Retinal pigment epithelial cell (primary cell): ENCODE data around the gene SFRP4.

Source experiments
- DNase-seq: peaks from one replicate; pipeline ENCODE4 v3.0.0-alpha.2; 2010; ENCODE audit warnings: low read depth
- H3K4me3 ChIP-seq: 2 replicates; pipeline ENCODE4 v1.5.1; 2011; ENCODE audit warnings: mild to moderate bottlenecking, low read length, control low read depth, moderate library complexity
- TF ChIP-seq, protein P1 (sequence below): conservative IDR thresholded peaks from 2 replicates; pipeline ENCODE4 v1.5.1; 2011; ENCODE audit warnings: low read depth, low read length, control low read depth, inconsistent platforms

SFRP4 gene

DNA sequence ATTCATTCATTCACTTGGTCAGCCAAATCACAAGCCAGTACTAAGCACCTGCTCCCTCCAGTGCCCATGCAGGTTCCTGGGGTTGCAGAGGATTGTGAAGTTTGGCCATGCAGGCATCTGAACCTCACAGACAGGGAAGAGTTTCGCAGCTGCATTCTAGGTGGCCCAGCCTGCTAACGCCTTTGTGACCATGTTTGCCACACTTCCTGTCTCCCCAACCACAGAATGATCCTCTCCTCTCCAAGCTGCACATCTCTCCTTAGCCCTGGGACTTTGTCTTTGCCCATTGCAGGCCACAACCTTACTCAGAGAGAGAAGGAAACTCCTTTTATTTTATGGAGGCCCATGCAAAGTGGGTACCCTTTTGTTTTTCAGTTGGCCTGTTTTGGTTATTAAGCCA lies 35.6 kb upstream of the SFRP4 start:
- TF ChIP-seq, protein P1, sequence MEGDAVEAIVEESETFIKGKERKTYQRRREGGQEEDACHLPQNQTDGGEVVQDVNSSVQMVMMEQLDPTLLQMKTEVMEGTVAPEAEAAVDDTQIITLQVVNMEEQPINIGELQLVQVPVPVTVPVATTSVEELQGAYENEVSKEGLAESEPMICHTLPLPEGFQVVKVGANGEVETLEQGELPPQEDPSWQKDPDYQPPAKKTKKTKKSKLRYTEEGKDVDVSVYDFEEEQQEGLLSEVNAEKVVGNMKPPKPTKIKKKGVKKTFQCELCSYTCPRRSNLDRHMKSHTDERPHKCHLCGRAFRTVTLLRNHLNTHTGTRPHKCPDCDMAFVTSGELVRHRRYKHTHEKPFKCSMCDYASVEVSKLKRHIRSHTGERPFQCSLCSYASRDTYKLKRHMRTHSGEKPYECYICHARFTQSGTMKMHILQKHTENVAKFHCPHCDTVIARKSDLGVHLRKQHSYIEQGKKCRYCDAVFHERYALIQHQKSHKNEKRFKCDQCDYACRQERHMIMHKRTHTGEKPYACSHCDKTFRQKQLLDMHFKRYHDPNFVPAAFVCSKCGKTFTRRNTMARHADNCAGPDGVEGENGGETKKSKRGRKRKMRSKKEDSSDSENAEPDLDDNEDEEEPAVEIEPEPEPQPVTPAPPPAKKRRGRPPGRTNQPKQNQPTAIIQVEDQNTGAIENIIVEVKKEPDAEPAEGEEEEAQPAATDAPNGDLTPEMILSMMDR: no peak
- DNase-seq: no peak
- H3K4me3 ChIP-seq: no peak overlapping the region

DNA sequence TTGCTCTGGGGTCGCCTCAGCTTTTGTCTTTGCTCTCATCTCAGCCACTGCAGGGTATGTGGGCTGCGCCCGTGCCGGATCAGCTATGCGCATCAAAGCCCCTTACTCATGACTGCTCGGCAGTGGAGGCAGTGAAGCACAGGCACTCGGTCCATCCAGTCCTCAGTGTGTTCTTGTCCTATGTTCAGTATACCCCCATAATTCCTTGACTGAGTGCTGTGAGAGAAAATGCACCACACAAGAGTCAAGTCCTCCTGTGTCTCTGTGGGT lies 31.3 kb upstream of the SFRP4 start:
- DNase-seq: no peak
- TF ChIP-seq, protein P1: no peak
- no peak overlapping the region for H3K4me3 ChIP-seq

DNA sequence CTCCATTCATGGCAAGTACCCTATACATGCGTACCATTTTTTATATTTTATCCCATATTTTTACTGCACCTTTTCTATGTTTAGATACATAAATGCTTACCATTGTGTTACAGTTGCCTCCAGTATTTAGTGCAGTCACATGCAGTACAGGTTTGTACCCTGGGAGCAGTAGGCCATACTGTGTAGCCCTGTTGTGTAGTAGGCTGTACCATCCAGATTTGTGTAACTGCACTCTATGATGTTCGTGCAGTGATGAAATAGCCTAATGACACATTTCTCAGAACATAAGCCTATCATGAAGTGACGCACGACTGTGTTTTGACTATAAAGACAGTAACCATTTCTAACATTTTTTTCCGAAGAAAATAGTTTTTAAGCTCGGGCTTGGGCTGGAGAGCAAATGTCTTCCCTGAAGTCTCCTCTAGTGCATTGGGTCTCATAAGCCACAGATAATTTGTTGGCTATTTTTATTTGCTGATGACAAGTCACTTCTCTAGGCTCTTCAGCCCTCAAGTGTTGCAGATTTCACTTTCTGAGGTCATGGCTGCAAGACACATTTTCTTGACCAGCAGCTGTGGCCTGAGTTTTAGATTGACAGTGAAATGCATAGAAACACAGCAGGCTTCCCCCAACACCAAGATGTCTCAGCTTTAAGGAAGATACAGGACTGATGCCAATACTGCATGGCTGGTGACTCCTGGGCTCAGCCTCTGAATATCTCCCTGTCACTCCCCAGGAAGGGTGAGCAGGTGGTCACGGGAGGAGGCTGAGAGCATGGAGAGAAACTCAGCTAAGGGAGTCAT lies 30.7 kb upstream of the SFRP4 start:
- no peak for DNase-seq
- H3K4me3 ChIP-seq: no peak overlapping the region
- TF ChIP-seq, protein P1: no peak

DNA sequence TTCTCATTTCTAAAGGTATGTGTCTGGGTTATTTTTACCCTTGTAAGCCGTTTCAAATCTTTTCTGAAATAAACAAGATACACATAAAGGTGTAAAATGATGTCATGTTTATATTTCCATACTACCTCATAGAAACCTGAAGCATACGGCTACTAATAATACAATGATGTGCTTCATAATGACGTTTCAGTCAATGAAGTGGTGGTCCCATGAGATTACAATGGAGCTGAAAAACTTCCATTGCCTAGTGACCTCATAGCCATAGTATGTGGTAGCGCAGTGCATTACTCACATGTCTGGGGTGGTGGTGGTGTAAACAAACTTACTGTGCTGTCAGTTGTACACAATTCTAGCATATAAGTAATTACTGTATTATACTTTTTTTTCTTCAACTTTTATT lies 28.7 kb upstream of the SFRP4 start:
- no peak overlapping the region for H3K4me3 ChIP-seq
- TF ChIP-seq, protein P1: no peak
- no peak for DNase-seq

DNA sequence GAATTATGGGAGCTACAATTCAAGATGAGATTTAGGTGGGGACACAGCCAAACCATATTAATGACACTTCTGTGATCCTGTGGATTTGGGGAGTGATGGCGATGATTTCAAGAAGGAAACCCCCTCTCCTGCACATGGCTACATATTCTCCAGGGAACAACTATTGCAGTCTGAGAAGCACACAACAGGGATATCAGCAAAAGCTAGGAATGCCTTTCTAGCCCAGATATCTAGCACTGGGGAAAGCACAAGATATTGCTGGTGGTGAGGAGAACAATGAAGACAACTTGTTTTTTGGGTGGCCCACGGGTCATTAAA lies 28.1 kb upstream of the SFRP4 start:
- TF ChIP-seq, protein P1: no peak
- H3K4me3 ChIP-seq: no peak overlapping the region
- DNase-seq: no peak

DNA sequence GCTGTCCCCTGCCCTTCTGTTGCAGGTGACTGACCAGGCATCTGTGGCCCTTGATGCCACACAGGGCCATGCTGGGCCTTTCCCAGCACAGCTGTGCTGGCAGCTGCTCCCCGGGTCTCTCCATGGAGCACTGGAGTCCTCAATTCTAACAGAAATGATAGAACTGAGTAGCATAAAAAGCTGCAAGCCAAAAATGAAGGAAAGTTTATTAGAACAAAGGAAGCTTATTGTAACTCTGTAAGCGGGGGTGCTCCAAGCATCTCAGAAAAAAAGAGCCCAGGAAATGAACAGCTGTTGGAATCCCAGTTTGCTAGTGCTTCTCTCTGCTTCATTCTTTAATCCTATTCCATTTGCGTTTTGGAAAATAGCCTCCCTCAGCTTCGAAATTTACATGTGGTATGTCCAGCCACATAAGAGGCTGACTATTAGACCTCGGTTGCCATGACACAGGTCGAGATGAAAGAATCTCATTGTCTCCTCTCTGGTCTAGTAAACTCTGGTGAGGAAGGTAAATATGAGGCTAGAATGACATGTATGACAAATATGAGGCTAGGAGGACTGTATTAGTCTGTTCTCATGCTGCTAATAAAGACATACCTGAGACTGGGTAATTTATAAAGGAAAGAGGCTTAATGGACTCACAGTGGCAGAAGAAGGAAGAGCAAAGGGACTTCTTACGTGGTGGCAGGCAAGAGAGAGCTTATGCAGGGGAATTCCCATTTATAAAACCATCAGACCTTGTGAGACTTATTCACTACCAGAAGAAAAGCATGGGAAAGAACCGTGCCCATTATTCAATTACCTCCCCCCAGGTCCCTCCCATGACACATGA lies 27.5 kb upstream of the SFRP4 start:
- DNase-seq: no peak
- H3K4me3 ChIP-seq: no peak overlapping the region
- TF ChIP-seq, protein P1: no peak
